ENCODE measurements around the gene COLGALT1. TPM values are rescaled to one million over a fixed set of nuclear protein-coding genes. Genes with fewer than 3 reads are reported as not detected.
A peak's percentile ranks its signal among the peaks of the same experiment; 100 is the strongest.

COLGALT1 gene
- polyA plus RNA-seq, 3 donors = 66.8 to 176 (median 68.8) TPM

GRCh38 chr19:17570791-17571190 lies 15.3 kb downstream of the COLGALT1 start:
- no peak for DNase-seq
- H3K4me1 Mint-ChIP-seq = peaks cover 2% of the 10 kb centered on the region
- WGBS (ENCODE audit: insufficient coverage) = 96% methylated on average over 4 of the region's 6 CpGs
- no peaks in the 10 kb centered on the region for H3K9me3 Mint-ChIP-seq
- Histone ChIP-seq H2AFZ (ENCODE audit: insufficient read depth, low read depth, low read length, poor library complexity, severe bottlenecking) (no peak overlapping the region), H3K9ac (ENCODE audit: insufficient read depth, low read length, poor library complexity, severe bottlenecking) (no peak overlapping the region), H4K20me1 (ENCODE audit: insufficient read depth, low read length) (peaks cover 49% of the 10 kb centered on the region), H3K27me3 (ENCODE audit: control insufficient read depth in 2 of 2, insufficient read depth in 2 of 2, low read length in 2 of 2) (no peaks in the 10 kb centered on the region), H3K4me1 (ENCODE audit: control insufficient read depth in 1 of 2, insufficient read depth in 2 of 2, low read length in 2 of 2) (peaks cover 2 to 5% of the 10 kb centered on the region in 2 donors), H3K4me3 (replicated peaks in 1 of 3; ENCODE audit: low read depth in 2 of 3, low read length in 3 of 3) (no peak overlapping the region), H3K36me3 (replicated peaks in 1 of 2; ENCODE audit: control insufficient read depth in 1 of 2, insufficient read depth in 2 of 2, low read length in 2 of 2) (peaks cover 83 to 91% of the 10 kb centered on the region in 2 donors), H3K4me2 (replicated peaks; ENCODE audit: extremely low read depth, low read length, poor library complexity, severe bottlenecking) (no peak overlapping the region), H3K79me2 (ENCODE audit: insufficient read depth, low read length) (peaks cover 22% of the 10 kb centered on the region), H3K9me3 (replicated peaks in 1 of 2; ENCODE audit: control insufficient read depth in 1 of 2, insufficient read depth in 1 of 2, low read length in 2 of 2) (no peaks in the 10 kb centered on the region), H3K27ac (ENCODE audit: low read depth in 1 of 2, low read length in 2 of 2) (no peak overlapping the region)
- intact Hi-C loops (cut with micrococcal nuclease) = loop anchor here in 1 of 2 donors (5.0 kb wide), 1 partner anchor 33 kb away; no protein-coding TSS in a partner anchor
- peak overlapping the region in 2 of 7 donors; percentile 10 to 30 for H3K27ac Mint-ChIP-seq
- H3K4me3 Mint-ChIP-seq = no peak overlapping the region
- H3K36me3 Mint-ChIP-seq = peaks cover 65 to 92% of the 10 kb centered on the region in 2 donors
- TF ChIP-seq, protein P1, sequence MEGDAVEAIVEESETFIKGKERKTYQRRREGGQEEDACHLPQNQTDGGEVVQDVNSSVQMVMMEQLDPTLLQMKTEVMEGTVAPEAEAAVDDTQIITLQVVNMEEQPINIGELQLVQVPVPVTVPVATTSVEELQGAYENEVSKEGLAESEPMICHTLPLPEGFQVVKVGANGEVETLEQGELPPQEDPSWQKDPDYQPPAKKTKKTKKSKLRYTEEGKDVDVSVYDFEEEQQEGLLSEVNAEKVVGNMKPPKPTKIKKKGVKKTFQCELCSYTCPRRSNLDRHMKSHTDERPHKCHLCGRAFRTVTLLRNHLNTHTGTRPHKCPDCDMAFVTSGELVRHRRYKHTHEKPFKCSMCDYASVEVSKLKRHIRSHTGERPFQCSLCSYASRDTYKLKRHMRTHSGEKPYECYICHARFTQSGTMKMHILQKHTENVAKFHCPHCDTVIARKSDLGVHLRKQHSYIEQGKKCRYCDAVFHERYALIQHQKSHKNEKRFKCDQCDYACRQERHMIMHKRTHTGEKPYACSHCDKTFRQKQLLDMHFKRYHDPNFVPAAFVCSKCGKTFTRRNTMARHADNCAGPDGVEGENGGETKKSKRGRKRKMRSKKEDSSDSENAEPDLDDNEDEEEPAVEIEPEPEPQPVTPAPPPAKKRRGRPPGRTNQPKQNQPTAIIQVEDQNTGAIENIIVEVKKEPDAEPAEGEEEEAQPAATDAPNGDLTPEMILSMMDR (IDR thresholded peaks at IDR 0.05) = no peak
- peaks cover 0 to 2% (median 0%) of the 10 kb centered on the region in 3 donors for H3K27me3 Mint-ChIP-seq (ENCODE audit: low read depth in 3 of 3)

DNA sequence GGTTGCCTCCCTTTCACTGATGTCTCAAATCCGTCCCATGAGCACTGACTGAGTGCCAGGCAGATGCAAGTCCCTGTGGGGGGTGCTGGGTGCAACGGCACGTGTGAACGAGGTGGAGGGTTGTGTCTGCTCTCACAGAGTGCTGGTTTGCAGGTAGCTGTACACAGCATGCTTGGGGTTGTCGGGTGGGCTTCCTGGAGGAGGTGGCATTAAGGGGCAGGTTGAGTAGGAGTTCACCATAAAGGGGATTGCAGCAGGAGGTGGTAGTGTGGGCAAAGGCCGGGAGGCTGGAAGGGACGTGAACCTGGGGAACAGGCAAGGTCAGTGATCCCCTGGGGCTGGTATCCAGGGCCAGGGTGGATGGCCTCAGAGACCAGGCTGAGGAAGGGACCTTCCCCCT lies 17.2 kb downstream of the COLGALT1 start:
- H3K4me2 ChIP-seq (replicated peaks; ENCODE audit: extremely low read depth, low read length, poor library complexity, severe bottlenecking) = no peak overlapping the region
- no peak overlapping the region for H3K9ac ChIP-seq (ENCODE audit: insufficient read depth, low read length, poor library complexity, severe bottlenecking)
- H3K79me2 ChIP-seq (ENCODE audit: insufficient read depth, low read length) = peaks cover 12% of the 10 kb centered on the region
- Mint-ChIP-seq H3K4me1 (peaks cover 2% of the 10 kb centered on the region), H3K27me3 (ENCODE audit: low read depth in 3 of 3) (peaks cover 0 to 2% (median 0%) of the 10 kb centered on the region in 3 donors), H3K9me3 (no peaks in the 10 kb centered on the region), H3K36me3 (peaks cover 53 to 92% of the 10 kb centered on the region in 2 donors), H3K4me3 (no peak overlapping the region), H3K27ac (peak overlapping the region in 5 of 7 donors; percentile 0 to 71 (median 47))
- H3K27me3 ChIP-seq (ENCODE audit: control insufficient read depth in 2 of 2, insufficient read depth in 2 of 2, low read length in 2 of 2) = no peaks in the 10 kb centered on the region
- intact Hi-C loops (cut with micrococcal nuclease) = loop anchor here in 1 of 2 donors (5.0 kb wide), 1 partner anchor 35 kb away; no protein-coding TSS in a partner anchor
- H3K4me1 ChIP-seq (ENCODE audit: control insufficient read depth in 1 of 2, insufficient read depth in 2 of 2, low read length in 2 of 2) = peaks cover 2 to 8% of the 10 kb centered on the region in 2 donors
- H2AFZ ChIP-seq (ENCODE audit: insufficient read depth, low read depth, low read length, poor library complexity, severe bottlenecking) = no peak overlapping the region
- peaks cover 76 to 89% of the 10 kb centered on the region in 2 donors for H3K36me3 ChIP-seq (replicated peaks in 1 of 2; ENCODE audit: control insufficient read depth in 1 of 2, insufficient read depth in 2 of 2, low read length in 2 of 2)
- no peak overlapping the region for H3K27ac ChIP-seq (ENCODE audit: low read depth in 1 of 2, low read length in 2 of 2)
- DNase-seq = no peak
- 95% methylated on average over 6 of the region's 7 CpGs for WGBS (ENCODE audit: insufficient coverage)
- TF ChIP-seq, protein P1 (IDR thresholded peaks at IDR 0.05) = no peak
- no peaks in the 10 kb centered on the region for H3K9me3 ChIP-seq (replicated peaks in 1 of 2; ENCODE audit: control insufficient read depth in 1 of 2, insufficient read depth in 1 of 2, low read length in 2 of 2)
- peaks cover 55% of the 10 kb centered on the region for H4K20me1 ChIP-seq (ENCODE audit: insufficient read depth, low read length)
- no peak overlapping the region for H3K4me3 ChIP-seq (replicated peaks in 1 of 3; ENCODE audit: low read depth in 2 of 3, low read length in 3 of 3)

Data from CD14-positive monocyte (primary cell).